RWPE2 (cell line): ENCODE results near the gene TNS3.
"Not testable (repeated sequence)": the region's sequence is repeated elsewhere in the genome, so short reads cannot be mapped to it uniquely, and the experiment has no call there.

ENCODE experiments used
- ATAC-seq: fragments of 200-7000 bp; cut with Tn5 transposase; 3 replicates; pipeline ENCODE4 v1.9.1; 2021; ENCODE audit warnings: low read depth
- DNase-seq: peaks from one replicate; pipeline ENCODE4 v3.0.0-alpha.2; 2020; ENCODE audit warnings: low spot score
- H3K27ac ChIP-seq: fragments of 450-650 bp; 2 replicates; pipeline ENCODE4 v1.5.1; 2017; ENCODE audit warnings: mild to moderate bottlenecking; ENCODE audit not compliant: poor library complexity, severe bottlenecking
- H3K27me3 ChIP-seq: fragments of 250-450 bp; sonication (Bioruptor Pico); 2 replicates; pipeline ENCODE4 v1.5.1; 2021; ENCODE audit warnings: mild to moderate bottlenecking, moderate library complexity; ENCODE audit not compliant: insufficient read depth, poor library complexity, severe bottlenecking
- H3K36me3 ChIP-seq: fragments of 250-450 bp; sonication (Bioruptor Pico); 2 replicates; pipeline ENCODE4 v1.5.1; 2020; ENCODE audit warnings: low read depth, mild to moderate bottlenecking, moderate library complexity
- H3K4me1 ChIP-seq: fragments of 250-450 bp; sonication (Bioruptor Pico); 2 replicates; pipeline ENCODE4 v1.5.1; 2021; ENCODE audit warnings: mild to moderate bottlenecking, moderate library complexity; ENCODE audit not compliant: insufficient read depth, poor library complexity, severe bottlenecking
- H3K4me3 ChIP-seq: fragments of 250-450 bp; sonication (Bioruptor Pico); 2 replicates; pipeline ENCODE4 v1.5.1; 2021; ENCODE audit warnings: mild to moderate bottlenecking, moderate library complexity; ENCODE audit not compliant: severe bottlenecking
- H3K9me3 ChIP-seq: fragments of 250-450 bp; sonication (Bioruptor Pico); 2 replicates; pipeline ENCODE4 v1.5.1; 2021; ENCODE audit warnings: mild to moderate bottlenecking, moderate library complexity; ENCODE audit not compliant: severe bottlenecking
- CTCF ChIP-seq: fragments of 450-650 bp; IDR thresholded peaks from one replicate; pipeline ENCODE4 v1.5.1; 2017; ENCODE audit warnings: mild to moderate bottlenecking, moderate library complexity; ENCODE audit not compliant: poor library complexity, severe bottlenecking

TNS3 gene

DNA sequence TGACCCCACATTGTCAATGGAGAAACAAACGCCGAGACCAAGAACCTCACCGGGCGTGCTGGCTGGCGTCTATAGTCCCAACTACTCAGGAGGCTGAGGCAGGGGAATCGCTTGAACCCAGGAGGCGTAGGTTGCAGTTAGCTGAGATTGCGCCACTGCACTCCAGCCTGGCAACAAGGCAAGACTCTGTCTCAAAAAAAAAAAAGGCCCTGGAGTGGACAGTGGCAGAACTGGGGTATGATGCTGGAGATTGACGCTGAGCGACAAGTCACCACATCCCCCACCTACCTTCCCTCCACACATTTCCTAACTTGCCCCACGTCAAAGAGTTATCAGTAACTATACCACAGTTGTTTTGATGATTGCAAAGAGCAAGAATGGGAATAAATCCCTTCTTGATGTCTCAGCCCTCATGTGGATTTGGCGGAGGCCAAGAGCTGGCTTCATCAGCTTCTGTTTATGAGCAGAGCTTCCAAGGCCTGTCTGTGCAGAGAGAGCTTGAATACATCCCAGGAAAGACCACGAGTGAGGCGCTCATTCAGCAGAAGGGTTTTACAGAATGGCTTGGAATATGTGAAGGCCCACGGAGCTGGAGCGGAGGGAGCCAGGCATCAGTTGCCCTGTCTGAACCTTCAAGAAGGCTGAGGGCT is 28.0 kb upstream of the TNS3 start:
- H3K27me3 ChIP-seq = no peaks in the 10 kb centered on the region
- TF ChIP-seq CTCF = no peak
- no peak overlapping the region for H3K4me3 ChIP-seq
- no peaks in the 10 kb centered on the region for H3K36me3 ChIP-seq
- no peak for DNase-seq
- no peak for ATAC-seq
- no peaks in the 10 kb centered on the region for H3K9me3 ChIP-seq
- no peak overlapping the region for H3K27ac ChIP-seq
- H3K4me1 ChIP-seq = peaks cover 5% of the 10 kb centered on the region

DNA sequence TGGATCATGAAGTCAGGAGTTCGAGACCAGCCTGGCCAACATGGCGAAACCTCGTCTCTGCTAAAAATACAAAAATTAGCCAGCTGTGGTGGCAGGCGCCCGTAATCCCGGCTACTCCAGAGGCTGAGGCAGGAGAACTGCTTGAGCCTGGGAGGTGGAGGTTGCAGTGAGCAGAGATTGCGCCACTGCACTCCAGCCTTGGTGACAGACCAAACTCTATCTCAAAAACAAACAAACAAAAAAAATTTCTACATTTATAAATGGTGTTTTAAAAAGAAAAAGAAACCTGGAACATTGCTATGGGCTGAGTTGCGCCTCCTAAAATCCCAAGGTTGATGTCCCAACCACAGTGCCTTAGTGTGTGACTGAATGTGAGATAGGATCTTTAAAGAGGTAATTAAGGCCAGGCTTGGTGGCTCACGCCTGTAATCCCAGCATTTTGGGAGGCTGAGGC is 24.7 kb upstream of the TNS3 start:
- H3K27me3 ChIP-seq, H3K36me3 ChIP-seq, H3K9me3 ChIP-seq, ATAC-seq, DNase-seq, H3K4me3 ChIP-seq: not testable (repeated sequence)
- H3K4me1 ChIP-seq = peaks cover 30% of the 10 kb centered on the region
- H3K27ac ChIP-seq = peak overlapping the region; percentile 99

DNA sequence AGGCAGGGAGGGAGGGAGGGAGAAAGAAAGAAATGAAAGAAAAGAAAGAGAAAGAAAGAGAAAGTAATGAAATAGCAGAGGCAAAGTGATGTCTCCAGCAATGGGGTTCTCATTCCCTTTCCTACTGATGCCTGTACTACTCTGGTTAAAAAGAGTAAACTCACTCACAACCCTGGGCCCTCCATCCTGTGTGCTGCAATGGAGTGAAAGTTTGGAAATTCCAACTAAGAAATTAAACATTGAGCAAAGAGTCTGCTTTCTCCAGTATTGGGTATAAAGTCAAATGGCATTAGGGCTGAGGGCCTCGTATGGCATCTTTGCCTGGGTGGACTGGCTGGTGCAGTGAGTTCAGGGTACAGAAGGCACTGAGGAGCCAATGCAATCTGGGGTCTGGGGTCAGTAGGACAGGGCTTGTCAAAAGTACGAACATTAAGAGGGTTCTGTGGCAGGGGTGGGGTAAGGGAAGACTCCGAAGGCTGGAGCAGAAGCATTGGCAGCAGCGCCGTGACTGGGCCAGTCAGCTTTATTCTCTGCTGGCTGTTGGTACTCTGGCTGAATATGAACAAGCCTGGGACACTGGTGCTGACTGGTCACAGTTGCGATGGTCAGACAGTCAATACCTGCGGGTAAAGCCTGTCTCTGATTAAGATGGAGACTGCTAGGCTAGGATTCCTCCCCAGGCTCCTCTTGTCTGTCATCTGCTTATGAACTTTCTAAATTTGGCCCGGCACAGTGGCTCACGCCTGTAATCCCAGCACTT is 24.1 kb upstream of the TNS3 start:
- H3K4me1 ChIP-seq = peaks cover 36% of the 10 kb centered on the region
- TF ChIP-seq CTCF = no peak
- no peak for DNase-seq
- H3K36me3 ChIP-seq = no peaks in the 10 kb centered on the region
- no peaks in the 10 kb centered on the region for H3K27me3 ChIP-seq
- no peaks in the 10 kb centered on the region for H3K9me3 ChIP-seq
- H3K4me3 ChIP-seq = no peak overlapping the region
- H3K27ac ChIP-seq = peak overlapping the region; percentile 99
- no peak for ATAC-seq

- Histone ChIP-seq H3K27me3 (no peaks in the 10 kb centered on the region), H3K36me3 (no peaks in the 10 kb centered on the region), H3K4me3 (no peak overlapping the region), H3K4me1 (peaks cover 49% of the 10 kb centered on the region), H3K27ac (peak overlapping the region; percentile 99), H3K9me3 (no peaks in the 10 kb centered on the region)
- TF ChIP-seq CTCF = no peak
- ATAC-seq = no peak
- DNase-seq = no peak
Observed at GRCh38 chr7:47604496-47604890, 22.6 kb upstream of the TNS3 start.

GRCh38 chr7:47603514-47604255 is 21.8 kb upstream of the TNS3 start:
- DNase-seq, ATAC-seq, H3K4me3 ChIP-seq, H3K9me3 ChIP-seq, H3K36me3 ChIP-seq, H3K27me3 ChIP-seq: not testable (repeated sequence)
- peaks cover 49% of the 10 kb centered on the region for H3K4me1 ChIP-seq
- H3K27ac ChIP-seq = peak overlapping the region; percentile 99
